G401 (cell line): Measurements from ENCODE around the gene SETD1B. TPM values are rescaled to one million over a fixed set of nuclear protein-coding genes. Genes with fewer than 3 reads are reported as not detected.
A peak's percentile ranks its signal among the peaks of the same experiment; 100 is the strongest.
"Not testable (repeated sequence)": the region's sequence is repeated elsewhere in the genome, so short reads cannot be mapped to it uniquely, and the experiment has no call there.

ENCODE experiments used
- DNase-seq: peaks from one replicate; pipeline ENCODE4 v3.0.0-alpha.2; 2015; ENCODE audit warnings: low spot score
- in situ Hi-C: cut with HindIII; loops from 2 replicates; pipeline ENCODE4 v1.10.0; 2016; ENCODE audit warnings: low sequenced_read_pairs, mixed read lengths
- total RNA-seq: library from RNA; depleted of rRNA; stranded (reverse); fragments of >200 nt; shearing (Covaris generic); gene quantifications from 2 replicates; pipeline ENCODE4 v1.2.3, GENCODE V29; 2014; rRNA removed

Gene SETD1B
- total RNA-seq, 1 experiment from 2014 or later: 2.8 TPM

DNA sequence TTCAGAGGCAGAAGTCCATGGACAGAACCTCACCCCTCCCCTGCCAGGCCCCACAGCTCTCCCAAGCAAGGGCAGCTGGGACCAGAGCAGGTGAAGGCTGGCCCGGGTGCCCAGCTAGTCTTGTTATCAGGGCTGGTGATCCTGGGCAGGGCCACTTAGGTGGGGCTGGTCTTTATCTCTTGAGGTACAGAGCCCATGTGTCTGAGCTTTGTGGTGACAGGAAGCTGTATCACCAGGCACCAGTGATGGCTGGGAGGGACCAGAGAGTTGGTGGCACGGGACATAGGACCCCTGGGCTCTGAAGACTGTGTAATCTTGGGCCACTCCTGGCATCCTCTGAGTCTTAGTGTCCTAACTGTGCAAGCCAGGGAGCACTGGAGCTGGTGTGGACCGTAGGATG, 67.7 kb downstream of the SETD1B start:
- in situ Hi-C loops: no loop called here
- no peak for DNase-seq

DNA sequence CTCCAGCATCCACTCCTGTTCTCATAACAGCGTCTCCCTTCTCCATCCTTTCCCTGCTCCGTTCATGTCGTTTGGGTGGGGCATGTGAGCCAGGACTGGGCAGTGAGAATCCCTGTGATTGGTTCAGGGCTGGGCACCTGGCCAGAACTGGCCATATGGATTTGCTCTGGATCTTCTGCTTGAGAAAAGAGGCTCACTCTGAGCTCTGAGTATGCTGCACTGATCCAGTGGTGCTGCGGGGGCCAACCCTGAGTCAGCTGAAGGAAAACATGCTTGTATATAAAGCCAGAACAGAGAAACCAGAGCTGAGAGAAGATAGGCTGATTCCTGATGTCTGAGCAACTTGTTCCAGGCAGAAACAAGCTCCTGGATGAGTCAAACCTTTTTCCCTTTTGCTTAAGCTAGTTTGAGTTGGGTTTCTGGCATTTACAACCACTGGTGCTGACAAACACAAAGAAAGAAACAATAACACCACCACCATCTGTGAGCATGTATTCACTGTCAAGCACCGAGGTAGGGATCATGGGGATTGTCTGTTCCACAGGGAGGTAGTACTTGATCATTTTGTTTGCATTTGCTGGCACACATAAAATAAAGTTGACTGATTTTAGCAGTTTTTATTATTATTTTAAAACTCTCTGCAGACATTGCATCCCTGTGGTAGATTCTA, 68.9 kb downstream of the SETD1B start:
- in situ Hi-C loops: no loop called here
- DNase-seq: peak; percentile 94

- no peak for DNase-seq
- in situ Hi-C loops: no loop called here
Measured at GRCh38 chr12:121873216-121873569, 69.4 kb downstream of the SETD1B start.

DNA sequence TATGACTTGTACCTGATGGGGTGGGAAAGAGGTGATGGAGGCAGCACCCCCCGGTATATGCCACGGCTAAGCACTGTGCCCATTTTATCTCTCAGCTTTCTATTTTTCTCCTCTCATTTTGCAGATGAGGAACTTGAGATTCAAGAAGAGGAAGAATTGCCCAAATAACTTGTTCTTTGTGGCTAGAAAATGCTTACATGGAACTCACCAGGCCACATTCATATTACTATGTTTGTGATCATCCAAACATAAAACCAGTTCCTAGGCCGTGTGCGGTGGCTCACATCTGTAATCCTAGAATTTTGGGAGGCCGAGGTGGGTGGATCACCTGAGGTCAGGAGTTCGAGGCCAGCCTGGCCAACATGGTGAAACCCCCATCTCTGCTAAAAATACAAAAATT, 70.3 kb downstream of the SETD1B start:
- in situ Hi-C loops: no loop called here
- DNase-seq: no peak

- no peak for DNase-seq
- in situ Hi-C loops: no loop called here
Measured at GRCh38 chr12:121875582-121875981, 71.8 kb downstream of the SETD1B start.

DNA sequence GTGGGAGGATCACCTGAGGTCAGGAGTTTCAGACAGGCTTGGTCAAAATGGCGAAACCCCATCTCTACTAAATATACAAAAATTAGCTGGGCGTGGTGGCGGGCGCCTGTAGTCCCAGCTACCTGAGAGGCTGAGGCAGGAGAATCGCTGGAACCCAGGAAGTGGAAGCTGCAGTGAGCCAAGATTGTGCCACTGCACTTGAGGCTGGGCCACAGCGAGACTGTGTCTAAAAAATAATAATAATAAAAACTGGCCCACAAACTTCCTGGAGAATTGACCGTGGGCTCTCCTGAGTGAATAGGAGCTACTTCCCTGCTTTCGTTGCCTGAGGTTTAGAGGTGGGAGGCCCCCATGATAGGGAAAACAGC, 72.3 kb downstream of the SETD1B start:
- in situ Hi-C loops, DNase-seq: not testable (repeated sequence)

Other genes starting within 250 kb of the SETD1B start
- 43.8 and 73.4 TPM in 2 replicates for gene KDM2B, start 223.0 kb upstream of the SETD1B start, total RNA-seq
- 22.3 and 27.4 TPM in 2 replicates for gene ORAI1, start 177.5 kb upstream of the SETD1B start, total RNA-seq
- gene MORN3, start 134.4 kb upstream of the SETD1B start, total RNA-seq: 0.41 and 0.80 TPM in 2 replicates
- gene TMEM120B, start 91.3 kb upstream of the SETD1B start, total RNA-seq: 22.6 and 27.9 TPM in 2 replicates
- gene RHOF, start 10.3 kb upstream of the SETD1B start, total RNA-seq: 35.3 and 46.6 TPM in 2 replicates
- 16.2 and 20.0 TPM in 2 replicates for gene HPD, start 54.9 kb downstream of the SETD1B start, total RNA-seq
- 65.2 and 96.5 TPM in 2 replicates for gene PSMD9, start 84.8 kb downstream of the SETD1B start, total RNA-seq
- 0.31 and 0.44 TPM in 2 replicates for gene CFAP251, start 114.6 kb downstream of the SETD1B start, total RNA-seq
- gene BCL7A, start 217.9 kb downstream of the SETD1B start, total RNA-seq: 10.6 and 16.1 TPM in 2 replicates